Kidney (tissue), 14 donors: ENCODE measurements around the gene PDSS2. TPM values are rescaled to one million over a fixed set of nuclear protein-coding genes. Genes with fewer than 3 reads are reported as not detected.
"Not testable (repeated sequence)": the region's sequence is repeated elsewhere in the genome, so short reads cannot be mapped to it uniquely, and the experiment has no call there.

Source experiments
- DNase-seq, 5 donors: peaks; one replicate each; pipeline ENCODE4 v3.0.0-alpha.2; 2013 to 2020
- FAIRE-seq: peaks from 2 replicates; lab custom pipeline; 2012; peaks lifted over from hg19 to GRCh38; lab: Jason Lieb, UNC
- H3K27ac ChIP-seq, 2 donors: one replicate each; pipeline ENCODE4 v1.7.0; 2013; ENCODE audit warnings: low read depth in 2 of 2, low read length in 2 of 2, inconsistent platforms in 1 of 2
- H3K27me3 ChIP-seq: one replicate; pipeline ENCODE4 v1.7.1; 2013; ENCODE audit warnings: low read length, inconsistent platforms; ENCODE audit not compliant: control insufficient read depth, insufficient read depth
- H3K36me3 ChIP-seq, 3 donors: one replicate each; pipeline versions ENCODE4 v1.7.0 to v1.7.1; 2013; ENCODE audit warnings: low read length in 3 of 3, control low read depth in 1 of 3, inconsistent platforms in 1 of 3; ENCODE audit not compliant: insufficient read depth in 3 of 3, control insufficient read depth in 2 of 3
- H3K4me1 ChIP-seq, 3 donors: one replicate each; pipeline versions ENCODE4 v1.7.0 to v1.7.1; 2013; ENCODE audit warnings: low read length in 3 of 3, inconsistent platforms in 1 of 3, low read depth in 1 of 3; ENCODE audit not compliant: control insufficient read depth in 2 of 3, insufficient read depth in 2 of 3
- H3K4me3 ChIP-seq, 3 donors: one replicate each; pipeline versions ENCODE4 v1.7.0 to v1.8.1; 2013; ENCODE audit warnings: low read length in 3 of 3, control low read depth in 1 of 3, inconsistent platforms in 1 of 3
- H3K9ac ChIP-seq, 3 donors: one replicate each; pipeline versions ENCODE4 v1.7.0 to v1.7.1; 2013; ENCODE audit warnings: low read length in 3 of 3, control low read depth in 1 of 3, inconsistent platforms in 1 of 3
- H3K9me3 ChIP-seq, 3 donors: one replicate each; pipeline versions ENCODE4 v1.7.0 to v1.7.1; 2013; ENCODE audit warnings: low read length in 3 of 3, control low read depth in 1 of 3, inconsistent platforms in 1 of 3; ENCODE audit not compliant: control insufficient read depth in 2 of 3, insufficient read depth in 1 of 3
- CTCF ChIP-seq: IDR thresholded peaks from 3 replicates; pipeline ENCODE4 v1.5.1; 2012; ENCODE audit warnings: mild to moderate bottlenecking, moderate library complexity, borderline replicate concordance; ENCODE audit not compliant: insufficient read depth; ENCODE audit errors: extremely low read depth
- intact Hi-C: fragments of 100-400 bp; cut with DNase I; formaldehyde crosslinking; loops from one replicate; pipeline ENCODE4 v1.11.1; 2022
- polyA plus RNA-seq: library from polyadenylated mRNA; stranded (reverse); fragments of 350-450 nt; fragmentation: Illumina TruSeq; extraction: RNeasy Lipid Tissue Mini Kit (QIAGEN cat#74804); gene quantifications from one replicate; pipeline ENCODE4 v1.2.3, GENCODE V29; 2014; ENCODE audit warnings: low read depth, low replicate concordance; ENCODE audit not compliant: insufficient read depth
- total RNA-seq: library from RNA; stranded (reverse); fragmentation: NEBNext Ultra II Directional; extraction: Animal tissue kit (Norgen Biotek cat#: 25700); gene quantifications from one replicate; pipeline ENCODE4 v1.2.1, GENCODE V29; 2021
- donor health status: control.
- donor health status: control.
- donor health status: control.
- donor health status: control.
- donor health status: control.
- donor health status: DM: yes; HTN: yes; CAD: no.
- donor health status: Normal renal cell carcinoma (clear cell type).

PDSS2 gene
- total and polyA plus RNA-seq, 2 donors from 2014 or later = 16.4 to 20.7 TPM

GRCh38 chr6:107284805-107285204 lies 174.6 kb downstream of the PDSS2 start:
- Histone ChIP-seq H3K4me1 (no peaks in the 10 kb centered on the region), H3K27me3 (no peaks in the 10 kb centered on the region), H3K4me3 (no peak overlapping the region), H3K27ac (no peak overlapping the region), H3K36me3 (no peaks in the 10 kb centered on the region), H3K9ac (no peak overlapping the region), H3K9me3 (no peaks in the 10 kb centered on the region)
- FAIRE-seq (no peak), DNase-seq (no peak)
- intact Hi-C loops = no loop called here
- no peak for TF ChIP-seq CTCF

- H3K4me1 ChIP-seq = no peaks in the 10 kb centered on the region
- no peak for DNase-seq
- no peaks in the 10 kb centered on the region for H3K27me3 ChIP-seq
- no peak overlapping the region for H3K4me3 ChIP-seq
- H3K9ac ChIP-seq = no peak overlapping the region
- H3K36me3 ChIP-seq = no peaks in the 10 kb centered on the region
- no peak for TF ChIP-seq CTCF
- intact Hi-C loops = no loop called here
- FAIRE-seq = no peak
- H3K27ac ChIP-seq = no peak overlapping the region
- no peaks in the 10 kb centered on the region for H3K9me3 ChIP-seq
Measured at GRCh38 chr6:107280791-107281190, 178.6 kb downstream of the PDSS2 start.

GRCh38 chr6:107280001-107280400 lies 179.4 kb downstream of the PDSS2 start:
- H3K9me3 ChIP-seq, H3K27ac ChIP-seq, H3K4me3 ChIP-seq, H3K36me3 ChIP-seq, H3K9ac ChIP-seq, DNase-seq, H3K4me1 ChIP-seq, intact Hi-C loops, H3K27me3 ChIP-seq, FAIRE-seq: not testable (repeated sequence)

- Histone ChIP-seq H3K27me3 (no peaks in the 10 kb centered on the region), H3K4me3 (no peak overlapping the region), H3K27ac (no peak overlapping the region), H3K9me3 (no peaks in the 10 kb centered on the region), H3K36me3 (no peaks in the 10 kb centered on the region), H3K9ac (no peak overlapping the region), H3K4me1 (no peaks in the 10 kb centered on the region)
- intact Hi-C loops = no loop called here
- no peak for DNase-seq
- no peak for TF ChIP-seq CTCF
- no peak for FAIRE-seq
Measured at GRCh38 chr6:107275330-107275865, 184.0 kb downstream of the PDSS2 start.
